HepG2 (cell line): ENCODE data around the gene HNRNPL. TPM values are rescaled to one million over a fixed set of nuclear protein-coding genes. Genes with fewer than 3 reads are reported as not detected.

ENCODE experiments used
- ATF1 ChIP-seq: IDR thresholded peaks from 2 replicates; pipeline ENCODE4 v1.6.1; 2016; ENCODE audit warnings: mild to moderate bottlenecking, control low read depth
- EHMT2 ChIP-seq: fragments of 200-600 bp; sonication (generic); IDR thresholded peaks from 2 replicates; pipeline ENCODE4 v1.7.0; 2017; ENCODE audit warnings: antibody characterized with exemption, low read depth, low read length, borderline replicate concordance
- GPN1 ChIP-seq: sonication (generic); formaldehyde crosslinking; IDR thresholded peaks from 2 replicates; pipeline ENCODE4 v1.5.1; 2020; ENCODE audit warnings: missing genetic modification reagents, borderline replicate concordance
- NFRKB ChIP-seq: fragments of 450-650 bp; IDR thresholded peaks from 2 replicates; pipeline ENCODE4 v1.6.1; 2017
- RBAK ChIP-seq: sonication (generic); formaldehyde crosslinking; IDR thresholded peaks from 2 replicates; pipeline ENCODE4 v1.5.1; 2020; ENCODE audit warnings: mild to moderate bottlenecking, missing genetic modification reagents
- SUZ12 ChIP-seq: fragments of 150-350 bp; IDR thresholded peaks from 2 replicates; pipeline ENCODE4 v1.6.1; 2014; ENCODE audit warnings: low read depth, low read length
- TARDBP ChIP-seq: sonication (generic); formaldehyde crosslinking; IDR thresholded peaks from 2 replicates; pipeline ENCODE4 v1.8.0; 2022; ENCODE audit warnings: mild to moderate bottlenecking, missing genetic modification reagents
- TFE3 ChIP-seq: IDR thresholded peaks from 2 replicates; pipeline ENCODE4 v1.6.1; 2016
- UBTF ChIP-seq: sonication (generic); formaldehyde crosslinking; IDR thresholded peaks from 2 replicates; pipeline ENCODE4 v1.4.0; 2020; ENCODE audit warnings: mild to moderate bottlenecking, missing genetic modification reagents
- ZBTB8A ChIP-seq: sonication (generic); formaldehyde crosslinking; IDR thresholded peaks from 2 replicates; pipeline ENCODE4 v1.4.0; 2020; ENCODE audit warnings: mild to moderate bottlenecking, low read depth, missing genetic modification reagents, borderline replicate concordance
- ZGPAT ChIP-seq: IDR thresholded peaks from 2 replicates; pipeline ENCODE4 v1.6.1; 2016; ENCODE audit warnings: mild to moderate bottlenecking
- ZNF124 ChIP-seq: sonication (generic); formaldehyde crosslinking; IDR thresholded peaks from 2 replicates; pipeline ENCODE4 v1.4.0; 2020; ENCODE audit warnings: missing genetic modification reagents
- ZNF136 ChIP-seq: sonication (generic); formaldehyde crosslinking; IDR thresholded peaks from 2 replicates; pipeline ENCODE4 v1.8.1; 2022; ENCODE audit warnings: low read depth, mild to moderate bottlenecking, moderate library complexity, missing genetic modification reagents
- ZNF143 ChIP-seq: sonication (generic); formaldehyde crosslinking; IDR thresholded peaks from 2 replicates; pipeline ENCODE4 v1.4.0; 2020; ENCODE audit warnings: missing genetic modification reagents
- ZNF431 ChIP-seq: sonication (generic); formaldehyde crosslinking; IDR thresholded peaks from 2 replicates; pipeline ENCODE4 v1.9.0; 2022; ENCODE audit warnings: missing genetic modification reagents, low read depth, mild to moderate bottlenecking, borderline replicate concordance
- ZNF510 ChIP-seq: sonication (generic); formaldehyde crosslinking; IDR thresholded peaks from 2 replicates; pipeline ENCODE4 v1.4.0; 2020; ENCODE audit warnings: low read depth, mild to moderate bottlenecking, missing genetic modification reagents
- ZNF513 ChIP-seq: sonication (generic); formaldehyde crosslinking; conservative IDR thresholded peaks from 2 replicates; pipeline ENCODE4 v1.5.0; 2020; ENCODE audit warnings: missing genetic modification reagents
- ZNF580 ChIP-seq: IDR thresholded peaks from 2 replicates; pipeline ENCODE4 v1.6.1; 2016; ENCODE audit warnings: low read depth, borderline replicate concordance
- ZNF737 ChIP-seq: sonication (generic); formaldehyde crosslinking; IDR thresholded peaks from 2 replicates; pipeline ENCODE4 v1.5.0; 2020; ENCODE audit warnings: missing genetic modification reagents, mild to moderate bottlenecking, borderline replicate concordance
- ZNF761 ChIP-seq: sonication (generic); formaldehyde crosslinking; conservative IDR thresholded peaks from 2 replicates; pipeline ENCODE4 v1.4.0; 2020; ENCODE audit warnings: mild to moderate bottlenecking, missing genetic modification reagents
- ZNF768 ChIP-seq: sonication (generic); formaldehyde crosslinking; IDR thresholded peaks from 2 replicates; pipeline ENCODE4 v1.4.0; 2020; ENCODE audit warnings: missing genetic modification reagents
- ZNF788 ChIP-seq: sonication (generic); formaldehyde crosslinking; IDR thresholded peaks from 2 replicates; pipeline ENCODE4 v1.5.0; 2020; ENCODE audit warnings: mild to moderate bottlenecking, missing genetic modification reagents, borderline replicate concordance
- ZNF883 ChIP-seq: sonication (generic); formaldehyde crosslinking; IDR thresholded peaks from 2 replicates; pipeline ENCODE4 v1.5.1; 2020; ENCODE audit warnings: mild to moderate bottlenecking, missing genetic modification reagents; ENCODE audit errors: not compliant biosample characterization
- ZSCAN12 ChIP-seq: sonication (generic); formaldehyde crosslinking; IDR thresholded peaks from 2 replicates; pipeline ENCODE4 v1.9.0; 2021; ENCODE audit warnings: mild to moderate bottlenecking, missing genetic modification reagents
- polyA plus RNA-seq, 8 experiments: library from polyadenylated mRNA; depleted of rRNA in 3 of 8; stranded (reverse) in 7 of 8; unstranded in 1 of 8; fragments of >200 nt; fragmentation: Illumina TruSeq in 4 of 8; extraction: Trizol in 4 of 8; gene quantifications; 2 replicates each; pipeline versions ENCODE4 v1.2.1 to v1.2.3, GENCODE V29; 2011 to 2016; ENCODE audit warnings: low read depth in 4 of 8, missing spikeins in 1 of 8, mixed read lengths in 1 of 8; ENCODE audit not compliant: insufficient read depth in 1 of 8
- total RNA-seq, 5 experiments: library from RNA; depleted of rRNA; stranded (reverse); fragments of >200 nt; fragmentation: Illumina TruSeq; extraction: Trizol; gene quantifications; 2 replicates each; pipeline ENCODE4 v1.2.3, GENCODE V29; 2016; ENCODE audit warnings: low read depth in 1 of 5

The HNRNPL gene
- total and polyA plus RNA-seq, 2 of the 13 experiments (the other 11 are each of a cell fraction or from before 2014, with no cell fraction given): 156 to 278 TPM

GRCh38 chr19:38831142-38831605, 18.6 kb downstream of the HNRNPL start (continued):
- TF ChIP-seq ZNF883 (CRISPR knock-in tag) (no peak), ZNF136 (no peak), ZNF143 (no peak), GPN1 (CRISPR knock-in tag) (no peak), SUZ12 (no peak), TFE3 (no peak), ZSCAN12 (0 out of 2 replicates have a peak, but pooled peaks have one; percentile 30), ZNF580 (no peak), ZNF768 (CRISPR knock-in tag) (no peak), ZNF788 (CRISPR knock-in tag) (0 out of 2 replicates have a peak, but pooled peaks have one; percentile 23), UBTF (CRISPR knock-in tag) (no peak), RBAK (CRISPR knock-in tag) (no peak), ZNF761 (CRISPR knock-in tag) (0 out of 2 replicates have a peak, but pooled peaks have one; percentile 25), ZNF124 (CRISPR knock-in tag) (no peak; the same call in 1 of the 2 replicates), ATF1 (no peak; the same call in 1 of the 2 replicates), ZNF431 (CRISPR knock-in tag) (no peak), NFRKB (no peak), ZNF513 (CRISPR knock-in tag) (no peak), ZGPAT (CRISPR knock-in tag) (no peak), ZBTB8A (CRISPR knock-in tag) (no peak), TARDBP (CRISPR knock-in tag) (no peak; the same call in 1 of the 2 replicates), ZNF737 (CRISPR knock-in tag) (no peak), ZNF510 (CRISPR knock-in tag) (no peak), EHMT2 (no peak)
